ENCODE data around the gene NR0B2.

- TF ChIP-seq CTCF (IDR thresholded peaks at IDR 0.05) (no peak), POLR2A (IDR thresholded peaks at IDR 0.05) (no peak)
Observed at GRCh38 chr1:26890467-26890796, 23.3 kb downstream of the NR0B2 start.

All from vagina (tissue), 2 donors.